Psoas muscle (tissue), 8 donors: ENCODE data around the gene TBCK. TPM values are rescaled to one million over a fixed set of nuclear protein-coding genes. Genes with fewer than 3 reads are reported as not detected.

ENCODE experiments used
- ATAC-seq, 4 donors: fragments of 200-7000 bp; cut with Tn5 transposase; one replicate each; pipeline ENCODE4 v1.9.1; 2020; ENCODE audit warnings: moderate library complexity in 3 of 4, mild to moderate bottlenecking in 2 of 4
- DNase-seq, 2 donors: peaks; one replicate each; pipeline ENCODE4 v3.0.0-alpha.2; 2020
- H3K27ac ChIP-seq: fragments of 200-600 bp; one replicate; pipeline ENCODE4 v1.8.0; 2022
- H3K27me3 ChIP-seq, 3 donors: fragments of 200-600 bp in 1 of 3; one replicate each; pipeline versions ENCODE4 v1.6.1 to v1.8.0; 2013 to 2022; ENCODE audit warnings: low read length in 2 of 3, mild to moderate bottlenecking in 2 of 3, moderate library complexity in 1 of 3; ENCODE audit not compliant: insufficient read depth in 3 of 3
- H3K36me3 ChIP-seq, 2 donors: fragments of 200-600 bp in 1 of 2; one replicate each; pipeline versions ENCODE4 v1.6.1 to v1.8.0; 2013 to 2022; ENCODE audit warnings: low read depth in 1 of 2, mild to moderate bottlenecking in 1 of 2, moderate library complexity in 1 of 2; ENCODE audit not compliant: insufficient read depth in 1 of 2
- H3K4me1 ChIP-seq: fragments of 200-600 bp; one replicate; pipeline ENCODE4 v1.8.0; 2022
- H3K4me3 ChIP-seq: fragments of 200-600 bp; one replicate; pipeline ENCODE4 v1.8.0; 2022; ENCODE audit warnings: mild to moderate bottlenecking
- H3K9me3 ChIP-seq: fragments of 200-600 bp; one replicate; pipeline ENCODE4 v1.8.0; 2022
- CTCF ChIP-seq: fragments of 200-600 bp; IDR thresholded peaks from one replicate; pipeline ENCODE4 v1.8.0; 2022; ENCODE audit warnings: antibody characterized with exemption
- WGBS, 3 donors: extraction: QIAGEN DNeasy Blood & Tissue Kit; methylation state at CpG; one replicate each; pipeline versions ENCODE4 v1.1.6 to v1.1.7; 2013; 5-methylcytosine and 5-hydroxymethylcytosine counted together
- intact Hi-C, 2 donors: fragments of 100-400 bp; cut with DNase I; formaldehyde crosslinking; loops; one replicate each; pipeline versions ENCODE4 v1.11.0 to v1.14.2; 2022
- polyA plus RNA-seq, 3 donors: library from polyadenylated mRNA; stranded (reverse); fragments of 200-250 nt; gene quantifications; one replicate each; pipeline ENCODE4 v1.2.3, GENCODE V29; 2013
- total RNA-seq, 4 donors: library from RNA; stranded (reverse); fragmentation: NEBNext Ultra II Directional in 2 of 4; extraction: Animal tissue kit (Norgen Biotek cat#: 25700) in 2 of 4; gene quantifications; one replicate each; pipeline versions ENCODE4 v1.2.1 to v1.2.4, GENCODE V29; 2021 to 2023
- donor health status: healthy with polysubstance abuse.
- donor health status: DM: no; HTN: no; CAD: no; lungs with moderate emphysema.
- donor health status: Bipolar disorder and iron deficiency.
- donor health status: healthy.
- donor health status: DM: yes; HTN: yes; CAD: no.
- donor health status: DM: no; HTN: no; CAD: no.
- donor health status: DM: no; HTN: no; CAD: no.
- donor health status: DM: yes; HTN: yes; CAD: no.

TBCK gene
- total and polyA plus RNA-seq, 7 donors = 1.9 to 16.8 (median 9.7) TPM

- no peak overlapping the region for H3K4me3 ChIP-seq
- H3K36me3 ChIP-seq = no peaks in the 10 kb centered on the region
- intact Hi-C loops = no loop called here
- no peaks in the 10 kb centered on the region for H3K9me3 ChIP-seq
- ATAC-seq = no peak
- H3K27me3 ChIP-seq = no peaks in the 10 kb centered on the region
- WGBS, 3 donors = 93 to 95% (median 93%) methylated on average over 2 of the region's 2 CpGs
- peaks cover 34% of the 10 kb centered on the region for H3K4me1 ChIP-seq
- no peak for DNase-seq
- H3K27ac ChIP-seq = no peak overlapping the region
- no peak for TF ChIP-seq CTCF
These were observed 323.2 kb downstream of the TBCK start for GRCh38 chr4:105992641-105993305.

GRCh38 chr4:105991726-105992125, 324.3 kb downstream of the TBCK start:
- Histone ChIP-seq H3K9me3 (no peaks in the 10 kb centered on the region), H3K4me1 (peaks cover 34% of the 10 kb centered on the region), H3K4me3 (no peak overlapping the region), H3K36me3 (no peaks in the 10 kb centered on the region), H3K27ac (peak overlapping the region; percentile 93), H3K27me3 (no peaks in the 10 kb centered on the region)
- DNase-seq (no peak), ATAC-seq (no peak)
- intact Hi-C loops = no loop called here
- 77 to 92% (median 84%) methylated on average over 8 of the region's 8 CpGs for WGBS, 3 donors
- no peak for TF ChIP-seq CTCF

Other genes starting within 250 kb of the TBCK start
- gene AIMP1, start 341 bp upstream of the TBCK start, total RNA-seq = 10 to 100 TPM; 36.0 to 65.5 (median 53.4) TPM
- gene AIMP1, start 341 bp upstream of the TBCK start, polyA plus RNA-seq = 10 to 100 TPM; 26.0 to 35.0 (median 32.1) TPM
- not detected for gene GIMD1, start 52.6 kb upstream of the TBCK start, total RNA-seq
- under 1 TPM in 1 of 3 donors, not detected in 2; 0.04 TPM for gene GIMD1, start 52.6 kb upstream of the TBCK start, polyA plus RNA-seq